GM12878 (cell line): ENCODE measurements around the gene ABCC1. TPM values are rescaled to one million over a fixed set of nuclear protein-coding genes. Genes with fewer than 3 reads are reported as not detected.
A peak's percentile ranks its signal among the peaks of the same experiment; 100 is the strongest.

Source experiments
- ATAC-seq: fragments of 200-7000 bp; cut with Tn5 transposase; 3 replicates; pipeline ENCODE4 v1.9.1; 2020; ENCODE audit warnings: mild to moderate bottlenecking, moderate library complexity
- BruUV-seq: library from RNA; stranded (reverse); fragments of 400-500 nt; replicated peaks from 2 replicates; lab custom pipeline; 2021; lab: Mats Ljungman, UMichigan
- CTCF ChIA-PET: fragments of 300-600 bp; sonication (Branson Sonifier 250); formaldehyde crosslinking; extraction: SDS; loops from one replicate; lab custom pipeline; 2021; ENCODE audit warnings: inconsistent platforms; lab: Yijun Ruan, JAX
- POLR2A ChIA-PET: fragments of 350-600 bp; formaldehyde crosslinking; extraction: SDS; loops from one replicate; lab custom pipeline; 2021; ENCODE audit warnings: inconsistent platforms; lab: Charles Lee
- RAD21 ChIA-PET: fragments of 300-600 bp; sonication (Branson Sonifier 250); formaldehyde crosslinking; loops from one replicate; lab custom pipeline; 2023; ENCODE audit warnings: antibody characterized with exemption; ENCODE audit not compliant: unreplicated experiment; lab: Charles Lee
- SMC1A ChIA-PET: fragments of 300-600 bp; sonication (Branson Sonifier 250); formaldehyde crosslinking; loops from one replicate; lab custom pipeline; 2023; ENCODE audit not compliant: unreplicated experiment, uncharacterized antibody; lab: Charles Lee
- DNase-seq: peaks from one replicate; pipeline ENCODE4 v3.0.0-alpha.2; 2011; ENCODE audit warnings: low read depth, low spot score
- FAIRE-seq: peaks from 3 replicates; lab custom pipeline; 2011; peaks lifted over from hg19 to GRCh38; lab: Jason Lieb, UNC
- H2AFZ ChIP-seq: 2 replicates; pipeline ENCODE4 v1.6.0; 2011; ENCODE audit warnings: low read depth, low read length, control low read depth; ENCODE audit not compliant: control insufficient read depth
- H3K27ac ChIP-seq: 2 replicates; pipeline ENCODE4 v1.5.1; 2011; ENCODE audit warnings: control low read depth; ENCODE audit not compliant: control insufficient read depth, insufficient read depth
- H3K27me3 ChIP-seq, 2 experiments: replicated peaks in 1 of 2; 2 replicates each; pipeline versions ENCODE4 v1.6.0 to v1.6.1; 2011; ENCODE audit warnings: low read length in 1 of 2; ENCODE audit not compliant: control insufficient read depth in 2 of 2, insufficient read depth in 2 of 2
- H3K36me3 ChIP-seq, 2 experiments: 2 replicates each; pipeline ENCODE4 v1.5.1; 2011; ENCODE audit warnings: low read length in 1 of 2; ENCODE audit not compliant: control insufficient read depth in 2 of 2, insufficient read depth in 2 of 2
- H3K4me1 ChIP-seq: 2 replicates; pipeline ENCODE4 v1.6.1; 2011; ENCODE audit warnings: mild to moderate bottlenecking, low read length, moderate library complexity, mixed read lengths; ENCODE audit not compliant: control insufficient read depth, insufficient read depth
- H3K4me2 ChIP-seq: 2 replicates; pipeline ENCODE4 v1.6.0; 2011; ENCODE audit warnings: control low read depth; ENCODE audit not compliant: control insufficient read depth, insufficient read depth
- H3K4me3 ChIP-seq: fragments of 200-600 bp; sonication (generic); 2 replicates; pipeline ENCODE4 v1.5.1; 2016
- H3K79me2 ChIP-seq: 2 replicates; pipeline ENCODE4 v1.6.0; 2011; ENCODE audit warnings: low read length; ENCODE audit not compliant: control insufficient read depth, insufficient read depth
- H3K9ac ChIP-seq: 2 replicates; pipeline ENCODE4 v1.8.0; 2011; ENCODE audit warnings: low read length, control low read depth, mixed read lengths; ENCODE audit not compliant: control insufficient read depth, insufficient read depth
- H3K9me3 ChIP-seq: replicated peaks from 3 replicates; pipeline ENCODE4 v1.5.1; 2011; ENCODE audit warnings: mild to moderate bottlenecking, low read length; ENCODE audit not compliant: control insufficient read depth, insufficient read depth
- H4K20me1 ChIP-seq: 2 replicates; pipeline ENCODE4 v1.6.0; 2011; ENCODE audit not compliant: control insufficient read depth, insufficient read depth
- SPI1 ChIP-seq: IDR thresholded peaks from 2 replicates; pipeline ENCODE4 v1.6.1; 2011; ENCODE audit warnings: low read depth, mild to moderate bottlenecking, low read length, moderate library complexity, borderline replicate concordance; ENCODE audit not compliant: insufficient read depth
- WGBS: methylation state at CpG from one replicate; pipeline ENCODE4 v1.1.6; 2016; ENCODE audit warnings: low lambda C conversion rate; ENCODE audit not compliant: insufficient replicate concordance, insufficient coverage; ENCODE audit errors: missing lambda C conversion rate; 5-methylcytosine and 5-hydroxymethylcytosine counted together
- in situ Hi-C: fragments of 300-500 bp; cut with MboI; formaldehyde crosslinking; loops from 9 replicates; pipeline ENCODE4 v1.14.3; 2018; ENCODE audit warnings: mixed read lengths
- intact Hi-C: fragments of 100-400 bp; cut with micrococcal nuclease; formaldehyde crosslinking; loops from one replicate; pipeline ENCODE4 v1.14.2; 2022; ENCODE audit not compliant: unreplicated experiment
- polyA plus RNA-seq, 11 experiments: library from polyadenylated mRNA; depleted of rRNA in 4 of 11; unstranded in 6 of 11; stranded (reverse) in 5 of 11; fragments of >200 nt; fragmentation: Nextera tagmentation in 4 of 11; fragmentation: Illumina TruSeq in 1 of 11; extraction: Ambion mirVana in 4 of 11; extraction: Trizol in 1 of 11; gene quantifications; 1 replicate in 1 of 11; 2 replicates in 10 of 11; pipeline versions ENCODE4 v1.2.1 to v1.2.3, GENCODE V29; 2011 to 2016; ENCODE audit warnings: inconsistent platforms in 2 of 11, missing spikeins in 2 of 11, low read depth in 1 of 11
- total RNA-seq, 4 experiments: library from RNA; depleted of rRNA in 3 of 4; stranded (reverse); fragments of >200 nt in 3 of 4; fragmentation: Illumina TruSeq in 1 of 4; extraction: Trizol in 1 of 4; gene quantifications; 2 replicates each; pipeline versions ENCODE4 v1.2.1 to v1.2.3, GENCODE V29; 2013 to 2021
- TF ChIP-seq, protein P1 (sequence below), 3 experiments: IDR thresholded peaks in 2 of 3; conservative IDR thresholded peaks in 1 of 3; 2 replicates each; pipeline ENCODE4 v1.5.1; 2011; ENCODE audit warnings: low read depth in 3 of 3, low read length in 3 of 3, mild to moderate bottlenecking in 3 of 3, control low read depth in 2 of 3, moderate library complexity in 2 of 3, inconsistent platforms in 1 of 3, mixed read lengths in 1 of 3; ENCODE audit not compliant: control insufficient read depth in 2 of 3, insufficient read depth in 1 of 3; ENCODE audit errors: extremely low read depth in 1 of 3

The ABCC1 gene
- total and polyA plus RNA-seq, 10 of the 15 experiments (the other 5 are each of a cell fraction or from before 2014, with no cell fraction given) = 3.2 to 44.6 (median 14.5) TPM

DNA sequence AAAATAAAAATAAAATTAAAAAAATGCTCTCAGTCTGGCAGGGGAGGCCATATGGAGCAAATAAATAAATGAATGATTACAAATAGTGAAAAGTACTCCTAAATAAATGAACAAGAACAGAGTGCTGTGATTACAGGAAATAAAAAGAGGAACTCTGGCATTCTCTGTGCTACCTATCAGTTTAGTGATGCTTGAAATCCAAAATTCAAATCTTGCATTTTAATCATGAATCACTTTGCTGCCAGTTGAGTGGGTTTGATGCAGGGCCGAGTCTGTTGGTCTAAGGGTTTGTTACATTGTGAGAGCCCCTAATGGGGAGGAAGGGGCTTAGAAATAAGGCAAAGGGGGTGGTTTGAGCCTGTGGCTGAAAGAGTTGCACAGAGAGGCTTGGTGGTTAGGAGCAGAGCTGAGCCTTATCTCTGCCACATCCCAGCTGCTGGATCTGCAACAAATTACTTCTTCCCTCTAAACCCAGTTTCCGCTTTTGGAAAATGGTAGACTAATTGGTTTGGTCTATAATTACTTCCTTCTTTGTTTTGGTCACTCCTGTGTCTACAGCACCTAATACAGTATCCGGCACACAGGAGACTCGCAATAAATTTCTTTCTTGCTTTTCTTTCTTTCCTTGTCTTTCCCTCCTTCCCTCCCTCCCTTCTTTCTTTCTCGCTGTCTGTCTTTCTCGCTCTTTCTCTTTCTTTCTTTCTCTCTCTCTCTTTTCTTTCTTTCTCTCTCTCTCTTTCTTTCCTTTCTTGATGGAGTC is 6.3 kb upstream of the ABCC1 start:
- POLR2A ChIA-PET = interaction anchor here (0.6 to 1.1 kb wide), 2 partner anchors 10 to 66 kb away, joined by 4 to 6 read pairs; no protein-coding TSS in a partner anchor
- peak; percentile 24; the same call in 2 of the 3 replicates for ATAC-seq
- no peak for FAIRE-seq
- RAD21 ChIA-PET = no interaction called here
- 54% methylated on average over 6 of the region's 6 CpGs for WGBS
- Histone ChIP-seq H3K4me3 (no peak overlapping the region), H3K9ac (no peak overlapping the region), H3K9me3 (no peaks in the 10 kb centered on the region), H4K20me1 (no peaks in the 10 kb centered on the region), H3K36me3 (no peaks in the 10 kb centered on the region), H3K79me2 (no peaks in the 10 kb centered on the region), H3K4me2 (peak overlapping the region; percentile 59; the same call in 1 of the 2 replicates), H3K4me1 (peaks cover 5% of the 10 kb centered on the region), H2AFZ (peak overlapping the region; percentile 21; the same call in 1 of the 2 replicates), H3K27me3 (no peaks in the 10 kb centered on the region), H3K27ac (no peak overlapping the region)
- in situ Hi-C loops (no loop called here), intact Hi-C loops (no loop called here)
- CTCF ChIA-PET = interaction anchor here (0.6 to 1.2 kb wide), 2 partner anchors 26 to 62 kb away, joined by 3 to 4 read pairs; no protein-coding TSS in a partner anchor
- no TSS peak for BruUV-seq
- TF ChIP-seq, protein P1, sequence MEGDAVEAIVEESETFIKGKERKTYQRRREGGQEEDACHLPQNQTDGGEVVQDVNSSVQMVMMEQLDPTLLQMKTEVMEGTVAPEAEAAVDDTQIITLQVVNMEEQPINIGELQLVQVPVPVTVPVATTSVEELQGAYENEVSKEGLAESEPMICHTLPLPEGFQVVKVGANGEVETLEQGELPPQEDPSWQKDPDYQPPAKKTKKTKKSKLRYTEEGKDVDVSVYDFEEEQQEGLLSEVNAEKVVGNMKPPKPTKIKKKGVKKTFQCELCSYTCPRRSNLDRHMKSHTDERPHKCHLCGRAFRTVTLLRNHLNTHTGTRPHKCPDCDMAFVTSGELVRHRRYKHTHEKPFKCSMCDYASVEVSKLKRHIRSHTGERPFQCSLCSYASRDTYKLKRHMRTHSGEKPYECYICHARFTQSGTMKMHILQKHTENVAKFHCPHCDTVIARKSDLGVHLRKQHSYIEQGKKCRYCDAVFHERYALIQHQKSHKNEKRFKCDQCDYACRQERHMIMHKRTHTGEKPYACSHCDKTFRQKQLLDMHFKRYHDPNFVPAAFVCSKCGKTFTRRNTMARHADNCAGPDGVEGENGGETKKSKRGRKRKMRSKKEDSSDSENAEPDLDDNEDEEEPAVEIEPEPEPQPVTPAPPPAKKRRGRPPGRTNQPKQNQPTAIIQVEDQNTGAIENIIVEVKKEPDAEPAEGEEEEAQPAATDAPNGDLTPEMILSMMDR (IDR thresholded peaks at IDR 0.05 in 2 of 3, conservative IDR thresholded peaks at IDR 0.05 in 1 of 3; ENCODE audit: control insufficient read depth in 2 of 3, extremely low read depth in 1 of 3, insufficient read depth in 1 of 3, low read depth in 3 of 3, low read length in 3 of 3) = no peak
- peak; percentile 75; the same call in 1 of the 2 replicates for TF ChIP-seq SPI1
- SMC1A ChIA-PET = interaction anchor here (1.0 kb wide), 1 partner anchor 13 kb away, joined by 4 read pairs; no protein-coding TSS in a partner anchor
- DNase-seq = no peak
